ENCODE data around the gene CDC42EP2.
"Not testable (repeated sequence)": the region's sequence is repeated elsewhere in the genome, so short reads cannot be mapped to it uniquely, and the experiment has no call there.

Gene CDC42EP2

DNA sequence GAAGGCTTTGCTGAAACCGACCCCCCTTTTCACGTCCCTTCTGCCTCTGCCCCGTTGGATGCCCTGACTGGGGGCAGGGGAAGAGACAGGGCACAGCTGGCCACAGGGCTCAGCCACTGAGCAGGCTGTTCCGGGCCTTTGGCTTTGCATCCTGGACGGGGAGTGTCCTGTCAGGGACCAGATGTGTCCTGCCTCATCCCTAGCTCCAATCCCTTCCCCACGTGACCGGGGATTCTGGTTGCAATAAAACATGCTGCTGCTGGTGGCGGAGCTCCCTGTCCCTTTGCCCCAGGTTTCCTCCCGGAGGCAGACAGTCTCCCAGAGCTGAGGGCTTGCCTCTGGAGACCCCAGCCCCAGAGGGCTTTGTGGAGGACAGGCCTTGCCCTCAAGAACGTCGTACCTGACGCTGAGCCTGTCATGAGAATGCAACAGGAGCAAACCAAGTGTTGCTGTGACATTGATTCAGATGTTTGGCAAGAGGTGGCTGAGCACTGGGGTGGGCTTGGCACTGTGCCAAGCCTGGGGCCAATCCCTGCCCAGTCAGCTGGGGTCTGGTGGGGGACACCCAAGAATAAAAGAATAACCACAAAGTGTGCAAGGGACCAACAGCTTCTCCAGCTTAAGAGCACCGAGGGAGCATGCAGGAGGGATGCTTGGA, 7.3 kb downstream of the CDC42EP2 start:
- DNase-seq = no peak

DNA sequence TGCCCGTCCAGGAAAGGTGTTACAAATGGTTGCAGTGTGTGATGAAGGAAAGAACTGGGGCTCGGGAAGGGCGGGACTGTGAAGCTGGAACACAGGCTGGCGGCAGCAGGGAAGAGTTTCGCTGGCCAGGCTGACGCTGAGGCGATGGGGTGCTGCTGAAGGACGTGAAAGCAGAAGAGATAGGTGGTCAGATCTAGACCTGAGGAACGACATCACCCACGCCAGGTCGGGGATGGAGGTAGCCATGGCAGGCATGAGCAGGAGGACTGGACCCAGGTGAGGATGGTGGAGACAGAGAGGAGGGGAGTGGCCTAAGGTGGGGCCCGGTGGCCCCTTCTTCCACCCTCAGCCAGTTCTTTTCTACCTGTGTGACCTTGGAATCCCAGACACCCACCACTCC, 9.1 kb downstream of the CDC42EP2 start:
- no peak for DNase-seq

DNA sequence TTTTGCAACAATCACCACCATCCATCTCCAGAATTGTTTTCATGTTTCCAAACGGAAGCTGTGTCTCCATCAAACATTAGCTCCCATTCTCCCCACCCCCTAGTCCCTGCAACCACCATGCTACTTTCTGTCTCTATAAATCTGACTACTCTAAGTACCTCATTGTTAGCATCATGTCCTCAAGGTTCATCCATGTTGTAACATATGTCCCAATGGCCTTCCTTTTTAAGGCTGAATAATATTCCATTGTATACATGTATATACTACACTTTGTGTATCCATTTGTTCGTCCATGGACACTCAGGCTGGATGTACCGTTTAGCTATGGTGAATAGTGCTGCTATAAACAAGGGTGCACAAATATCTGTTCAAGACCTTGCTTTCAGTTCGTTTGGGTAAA, 10.8 kb downstream of the CDC42EP2 start:
- DNase-seq = no peak

DNA sequence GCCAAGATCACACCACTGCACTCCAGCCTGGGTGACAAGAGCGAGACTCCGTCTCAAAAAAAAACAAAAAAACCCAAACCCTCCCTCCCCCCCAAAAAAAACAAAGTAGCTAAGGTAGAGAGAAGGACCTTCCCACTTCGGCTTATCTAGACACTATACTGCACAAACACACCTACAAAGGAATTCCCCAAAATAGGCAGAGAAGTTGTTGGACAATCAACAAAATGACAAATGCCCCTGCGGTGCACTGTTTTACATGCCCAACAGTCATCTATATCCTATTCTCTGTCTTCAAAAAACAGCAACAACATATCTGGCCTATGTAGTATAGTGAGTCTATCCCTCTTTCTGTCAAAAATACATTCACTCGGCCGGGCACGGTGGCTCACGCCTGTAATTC, 12.4 kb downstream of the CDC42EP2 start:
- DNase-seq = no peak

DNA sequence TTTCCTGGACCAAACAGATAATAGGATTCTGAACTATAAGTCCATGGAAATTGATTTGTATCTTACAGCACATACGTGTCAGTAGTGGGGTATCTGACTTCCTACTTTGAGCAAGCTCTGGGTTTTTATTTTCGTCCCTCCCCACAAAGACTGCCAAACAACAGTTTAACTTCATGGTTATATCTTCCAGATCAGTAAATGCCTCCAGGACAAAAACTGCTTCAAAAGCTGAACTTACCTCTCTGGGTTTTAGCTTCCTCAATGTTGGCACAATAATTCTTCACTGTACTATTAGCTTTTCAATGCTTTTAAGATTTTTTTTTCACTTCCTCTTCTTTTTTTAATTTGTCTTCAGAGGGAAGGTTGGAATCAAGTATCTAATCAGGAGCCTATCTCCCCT, 14.8 kb downstream of the CDC42EP2 start:
- DNase-seq = no peak

DNA sequence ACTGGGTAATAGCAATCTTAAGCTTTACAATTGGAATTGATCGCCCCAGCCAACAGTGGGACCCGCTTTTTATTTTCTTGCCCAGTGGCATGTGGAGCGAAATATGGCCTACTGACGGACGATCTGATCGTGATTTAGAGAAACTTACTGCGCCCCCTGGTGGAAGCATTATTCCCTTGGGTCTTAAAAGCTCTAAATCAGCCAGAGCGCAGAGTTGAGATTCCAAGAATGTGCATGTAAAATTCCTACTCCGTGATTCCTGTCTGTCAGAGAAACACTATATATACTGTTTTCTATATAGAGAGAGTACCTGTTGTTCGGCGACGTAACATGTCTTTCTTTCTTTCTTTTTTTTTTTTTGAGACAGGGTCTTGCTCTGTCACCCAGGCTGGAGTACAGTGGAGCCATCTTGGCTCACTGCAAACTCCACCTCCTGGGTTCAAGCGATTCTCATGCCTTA, 15.3 kb downstream of the CDC42EP2 start:
- DNase-seq = peak; percentile 91

DNA sequence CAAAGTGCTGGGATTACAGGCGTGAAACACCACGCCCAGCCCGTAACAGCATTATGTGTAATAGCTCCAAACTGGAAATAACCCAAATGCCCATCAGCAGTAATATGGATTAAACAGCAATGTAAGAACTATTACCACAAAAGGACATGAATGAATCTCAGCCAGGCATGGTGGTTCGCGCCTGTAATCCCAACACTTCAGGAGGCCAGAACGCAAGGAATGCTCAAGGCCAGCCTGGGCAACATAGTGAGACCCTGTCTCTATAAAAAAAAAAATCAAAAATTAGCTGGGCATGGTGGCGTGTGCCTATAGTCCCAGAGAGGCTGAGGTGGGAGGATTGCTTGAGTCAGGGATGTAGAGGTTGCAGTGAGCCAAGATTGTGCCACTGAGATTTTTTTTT, 15.9 kb downstream of the CDC42EP2 start:
- DNase-seq = no peak

DNA sequence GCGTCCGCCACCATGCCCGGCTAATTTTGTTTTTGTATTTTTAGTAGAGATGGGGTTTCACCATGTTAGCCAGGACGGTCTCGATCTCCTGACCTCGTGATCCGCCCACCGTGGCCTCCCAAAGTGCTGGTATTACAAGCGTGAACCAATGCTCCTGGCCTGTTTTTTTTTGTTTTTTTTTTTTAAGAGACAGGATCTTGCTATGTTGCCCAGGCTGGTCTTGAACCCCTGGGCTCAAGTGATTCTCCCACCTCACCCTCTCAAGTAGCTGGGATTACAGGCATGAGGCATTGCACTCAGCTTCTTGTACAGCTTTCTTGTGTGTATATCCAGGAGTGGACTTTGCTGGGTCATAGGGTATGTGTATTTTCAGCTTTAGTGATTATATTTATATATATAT, 17.9 kb downstream of the CDC42EP2 start:
- DNase-seq = not testable (repeated sequence)

DNA sequence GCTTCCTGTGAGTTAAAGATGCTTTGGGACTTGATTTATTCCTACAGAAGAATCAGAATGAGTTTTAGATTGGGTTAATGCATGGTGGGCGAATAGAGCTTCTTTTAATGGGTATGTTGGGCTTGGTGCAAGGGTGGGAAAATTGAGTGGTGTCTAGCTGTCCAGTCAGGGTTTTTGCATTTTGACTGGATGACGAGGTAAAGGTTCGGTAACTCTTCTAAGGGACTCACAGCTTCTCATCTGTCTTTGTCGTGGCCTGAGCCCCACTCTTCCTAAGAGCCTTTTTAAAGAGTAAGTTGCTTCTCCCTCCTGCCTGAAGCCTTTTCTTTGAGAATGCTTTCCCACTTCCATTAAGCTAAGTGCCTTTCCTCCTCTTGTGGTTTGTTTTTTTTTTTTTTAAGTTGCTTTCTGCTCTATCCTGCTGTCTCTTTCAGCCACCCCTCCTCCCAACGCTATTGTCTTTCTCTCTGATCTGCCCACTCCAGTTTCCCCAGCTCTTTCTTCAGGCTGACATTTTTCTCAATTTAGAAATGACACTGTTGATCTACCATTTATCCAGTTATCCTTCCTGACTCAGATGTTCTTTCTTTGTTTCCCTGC, 20.1 kb downstream of the CDC42EP2 start:
- no peak for DNase-seq

DNA sequence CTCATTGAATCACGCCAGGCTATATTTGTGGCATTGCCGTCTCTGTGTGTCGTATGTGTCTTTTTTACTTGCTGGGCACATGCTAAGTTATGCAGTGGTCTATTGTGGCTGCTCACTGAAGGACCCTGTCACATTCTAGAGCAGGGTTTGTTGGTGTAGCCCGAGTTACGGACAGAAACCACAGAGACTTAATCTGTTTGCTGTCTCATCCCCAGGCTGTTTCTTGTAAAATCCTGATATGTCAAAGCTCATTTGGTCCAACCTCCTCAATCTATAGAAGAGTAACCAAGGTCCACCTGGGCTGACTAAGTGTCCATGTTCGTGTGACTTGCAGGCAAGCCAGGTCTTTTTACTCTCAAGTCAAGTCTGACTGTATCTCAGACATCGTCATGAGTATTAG, 24.0 kb downstream of the CDC42EP2 start:
- no peak for DNase-seq

DNA sequence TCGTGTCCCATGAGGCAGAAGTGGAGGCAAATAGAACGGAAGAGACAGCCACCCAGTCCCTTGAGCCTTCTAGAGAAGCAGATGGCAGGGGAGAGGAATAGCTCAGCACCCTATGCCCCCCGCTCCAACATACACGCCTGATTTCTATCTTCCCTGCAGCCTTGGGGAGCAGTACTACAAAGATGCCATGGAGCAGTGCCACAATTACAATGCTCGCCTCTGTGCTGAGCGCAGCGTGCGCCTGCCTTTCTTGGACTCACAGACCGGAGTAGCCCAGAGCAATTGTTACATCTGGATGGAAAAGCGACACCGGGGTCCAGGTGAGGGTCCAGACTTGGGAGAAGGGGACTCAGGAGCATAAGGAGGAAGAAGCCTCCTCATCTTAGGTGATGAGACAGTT, 25.6 kb downstream of the CDC42EP2 start:
- no peak for DNase-seq

DNA sequence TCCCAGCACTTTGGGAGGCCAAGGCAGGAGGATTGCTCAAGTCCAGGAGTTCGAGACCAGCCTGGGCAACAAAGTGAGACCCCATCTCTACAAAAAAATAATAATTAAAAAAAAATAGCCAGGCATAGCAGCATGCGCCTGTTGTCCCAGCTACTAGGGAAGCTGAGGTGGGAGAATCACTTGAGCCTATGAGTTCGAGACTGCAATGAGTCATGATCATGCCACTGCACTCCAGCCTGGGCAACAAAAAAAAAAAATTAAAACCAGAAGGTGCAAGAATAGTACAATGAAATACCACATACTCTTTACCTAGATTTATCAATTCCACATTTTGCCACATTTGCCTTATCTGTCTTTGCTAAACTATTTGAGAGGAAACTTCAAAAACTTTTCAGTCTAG, 27.2 kb downstream of the CDC42EP2 start:
- no peak for DNase-seq

DNA sequence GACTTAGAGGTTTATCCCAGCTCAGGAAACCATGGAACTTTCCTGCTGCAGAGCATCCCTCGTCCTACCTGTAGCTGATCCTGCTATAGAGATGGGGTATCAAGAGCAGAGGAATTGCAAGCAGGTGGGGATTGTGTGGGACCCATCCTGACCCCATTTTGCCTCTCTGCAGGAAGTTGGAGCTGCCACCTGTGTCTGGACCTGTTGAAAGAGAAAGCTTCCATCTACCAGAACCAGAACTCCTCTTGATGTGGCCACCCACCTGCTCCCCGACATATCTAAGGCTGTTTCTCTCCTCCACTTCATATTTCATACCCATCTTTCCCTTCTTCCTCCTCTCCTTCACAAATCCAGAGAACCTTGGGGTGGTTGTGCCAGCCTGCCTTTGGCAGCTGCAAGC, 36.8 kb downstream of the CDC42EP2 start:
- DNase-seq = no peak

DNA sequence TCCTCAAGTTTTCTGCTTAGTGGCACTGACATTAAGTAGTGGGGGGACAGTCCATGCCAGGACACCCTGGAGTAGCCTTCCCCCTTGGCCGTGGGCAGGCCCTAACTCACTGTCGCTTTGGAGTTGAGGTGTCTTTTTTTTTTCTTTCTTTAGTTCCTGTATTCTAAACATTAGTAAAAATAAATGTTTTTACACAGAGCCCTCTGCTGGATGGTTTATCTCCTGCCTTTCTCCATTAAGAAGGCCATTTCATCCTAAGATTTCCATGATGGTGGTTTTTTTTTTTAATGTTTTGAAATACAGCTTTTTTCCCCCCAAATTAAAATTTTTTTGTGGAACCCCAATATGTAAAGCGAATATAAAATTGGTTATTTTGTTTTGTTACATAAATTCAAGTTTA, 38.1 kb downstream of the CDC42EP2 start:
- DNase-seq = peak; percentile 9

DNA sequence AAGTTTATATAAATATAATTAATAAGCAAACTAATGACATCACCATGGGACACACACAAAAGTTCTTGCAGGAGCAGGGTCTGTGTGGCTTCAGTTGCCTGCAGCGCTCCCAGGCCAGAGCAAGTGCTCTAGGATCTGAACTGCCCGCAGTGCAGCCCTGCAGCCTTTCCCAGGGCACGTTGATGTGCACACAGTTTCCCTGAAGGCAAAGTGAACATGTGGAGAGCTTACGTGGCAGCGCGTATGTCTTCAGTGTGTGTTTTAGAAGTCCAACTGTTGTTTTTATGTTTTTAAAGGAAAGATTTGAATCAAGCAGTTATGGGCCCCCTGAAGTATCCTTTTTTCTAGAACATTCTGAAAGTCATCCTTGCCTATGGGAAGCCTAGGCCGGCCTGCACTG, 38.7 kb downstream of the CDC42EP2 start:
- no peak for DNase-seq

DNA sequence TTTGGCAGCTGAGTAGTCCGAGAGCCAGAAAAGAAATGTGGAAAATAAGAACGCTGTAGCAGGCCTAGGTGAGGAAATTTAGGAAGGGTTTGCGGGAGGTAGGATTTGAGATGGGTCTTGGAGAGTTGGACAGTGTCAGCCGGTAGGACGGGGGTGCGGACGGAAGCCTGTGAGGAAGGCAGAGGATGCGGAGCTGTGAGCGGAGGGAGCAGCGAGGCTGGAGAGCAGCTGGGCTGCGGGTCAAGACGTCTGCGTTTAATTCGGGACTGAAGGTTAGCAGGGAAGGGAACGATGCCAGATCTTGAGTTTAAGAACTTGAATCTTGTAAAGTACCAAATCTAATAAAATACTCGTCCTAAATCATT, 39.2 kb downstream of the CDC42EP2 start:
- no peak for DNase-seq

DNA sequence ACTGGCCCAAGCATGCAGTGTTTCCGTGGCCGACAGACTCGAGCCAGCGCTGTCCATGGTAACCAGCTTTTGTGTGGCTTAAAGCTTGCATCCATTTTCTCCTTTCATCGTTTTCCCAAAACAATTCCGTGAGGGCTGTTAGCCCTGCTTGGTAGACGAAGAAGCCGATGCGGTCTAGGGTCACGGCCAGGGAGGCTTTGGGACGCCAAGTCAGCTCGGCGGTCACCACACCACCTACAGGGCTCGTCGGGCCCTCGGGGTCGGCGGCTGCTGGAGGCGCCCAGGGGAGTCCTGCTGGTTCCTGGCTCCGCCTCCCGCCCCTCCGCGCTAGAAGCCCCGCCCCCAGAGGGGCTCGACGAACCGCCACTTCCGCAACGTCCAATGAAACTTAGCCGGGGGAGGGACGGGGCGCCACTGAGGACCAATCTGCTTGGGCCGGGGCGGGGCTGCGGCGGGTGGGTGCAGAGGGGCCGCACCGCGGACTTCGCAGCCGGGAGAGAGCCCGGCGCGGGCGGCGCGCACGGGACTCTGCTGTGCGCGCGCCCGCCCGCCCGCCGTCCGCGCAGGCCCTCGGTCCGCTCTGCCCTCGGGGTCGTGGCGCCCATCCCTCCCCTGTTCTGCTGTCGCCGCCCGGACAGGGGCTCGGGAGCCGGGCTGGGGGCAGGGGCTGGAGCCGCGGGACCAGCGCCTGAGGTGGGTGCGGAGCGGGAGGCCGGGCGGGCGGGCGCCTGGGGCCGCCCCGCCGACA, 39.8 kb downstream of the CDC42EP2 start, which contains the start of gene TIGD3:
Gene TIGD3 (plus strand): TSS at position 487 of the 748 bp plus-strand sequence. CDS start 1,058 bp downstream, outside the sequence.
- DNase-seq = peak; percentile 93

DNA sequence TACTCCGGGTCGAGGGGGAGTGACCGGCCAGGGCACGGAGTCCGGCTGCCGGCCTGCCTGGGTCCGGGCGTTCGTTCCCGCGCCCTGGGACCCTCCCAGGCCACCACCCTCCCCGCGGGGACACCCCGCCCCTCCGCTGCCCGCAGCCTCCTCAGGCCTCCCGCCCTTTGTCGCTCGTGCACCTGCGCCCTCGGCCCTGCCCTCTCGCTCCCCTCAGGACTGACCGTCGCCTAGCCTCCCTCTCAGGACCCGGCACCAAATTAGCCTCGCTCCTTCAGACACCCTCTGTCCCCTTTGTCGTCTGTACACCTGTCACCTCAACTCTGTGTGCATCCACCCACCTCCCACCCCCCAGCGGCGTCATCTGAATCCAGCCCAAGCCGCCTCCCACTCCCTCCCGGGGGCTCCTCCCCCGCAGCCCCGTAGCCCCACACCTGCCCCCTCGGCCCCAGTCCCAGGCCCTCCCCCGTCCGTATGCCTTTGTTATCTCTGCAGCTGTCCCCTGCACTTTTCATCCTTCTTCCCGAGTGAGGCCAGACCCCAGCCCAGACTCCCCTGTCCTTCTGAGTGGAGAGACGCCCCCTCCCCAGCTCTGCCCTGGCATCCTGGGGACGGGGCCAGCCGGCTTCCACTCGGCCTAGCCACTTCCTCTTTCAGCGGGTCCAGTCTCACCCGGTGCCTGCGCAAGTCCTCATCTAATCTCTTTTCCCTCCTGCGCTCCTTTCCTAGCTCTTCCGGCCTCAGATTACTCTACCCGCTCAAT, 40.5 kb downstream of the CDC42EP2 start:
- DNase-seq = no peak

DNA sequence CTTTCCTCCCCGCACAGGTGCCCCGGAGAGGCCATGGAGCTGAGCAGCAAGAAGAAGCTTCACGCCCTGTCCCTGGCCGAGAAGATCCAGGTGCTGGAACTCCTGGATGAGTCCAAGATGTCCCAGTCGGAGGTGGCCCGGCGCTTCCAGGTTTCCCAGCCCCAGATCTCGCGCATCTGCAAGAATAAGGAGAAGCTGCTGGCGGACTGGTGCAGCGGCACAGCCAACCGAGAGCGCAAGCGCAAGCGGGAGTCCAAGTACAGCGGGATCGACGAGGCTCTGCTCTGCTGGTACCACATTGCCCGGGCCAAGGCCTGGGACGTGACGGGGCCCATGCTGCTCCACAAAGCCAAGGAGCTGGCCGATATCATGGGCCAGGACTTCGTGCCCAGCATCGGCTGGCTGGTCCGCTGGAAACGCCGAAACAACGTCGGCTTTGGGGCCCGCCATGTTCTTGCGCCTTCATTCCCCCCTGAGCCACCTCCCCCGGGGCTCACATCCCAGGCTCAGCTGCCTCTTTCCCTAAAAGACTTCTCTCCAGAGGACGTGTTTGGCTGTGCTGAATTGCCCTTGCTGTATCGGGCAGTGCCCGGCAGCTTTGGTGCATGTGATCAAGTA, 41.2 kb downstream of the CDC42EP2 start:
- peak; percentile 22 for DNase-seq

DNA sequence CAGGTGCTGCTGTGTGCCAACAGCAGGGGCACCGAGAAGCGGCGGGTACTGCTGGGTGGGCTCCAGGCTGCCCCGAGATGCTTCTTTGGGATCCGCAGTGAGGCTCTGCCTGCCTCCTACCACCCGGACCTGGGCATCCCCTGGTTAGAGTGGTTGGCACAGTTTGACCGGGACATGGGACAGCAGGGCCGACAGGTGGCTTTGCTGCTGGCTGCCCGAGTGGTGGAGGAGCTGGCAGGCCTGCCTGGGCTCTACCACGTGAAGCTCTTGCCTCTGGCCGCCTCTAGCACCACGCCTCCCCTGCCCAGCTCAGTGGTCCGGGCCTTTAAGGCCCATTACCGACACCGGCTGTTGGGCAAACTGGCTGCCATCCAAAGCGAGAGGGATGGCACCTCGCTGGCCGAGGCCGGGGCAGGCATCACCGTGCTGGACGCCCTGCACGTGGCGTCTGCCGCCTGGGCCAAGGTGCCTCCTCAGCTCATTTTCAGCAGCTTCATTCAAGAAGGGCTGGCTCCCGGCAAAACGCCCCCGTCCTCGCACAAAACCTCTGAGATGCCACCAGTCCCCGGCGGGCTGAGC, 41.8 kb downstream of the CDC42EP2 start:
- no peak for DNase-seq

DNA sequence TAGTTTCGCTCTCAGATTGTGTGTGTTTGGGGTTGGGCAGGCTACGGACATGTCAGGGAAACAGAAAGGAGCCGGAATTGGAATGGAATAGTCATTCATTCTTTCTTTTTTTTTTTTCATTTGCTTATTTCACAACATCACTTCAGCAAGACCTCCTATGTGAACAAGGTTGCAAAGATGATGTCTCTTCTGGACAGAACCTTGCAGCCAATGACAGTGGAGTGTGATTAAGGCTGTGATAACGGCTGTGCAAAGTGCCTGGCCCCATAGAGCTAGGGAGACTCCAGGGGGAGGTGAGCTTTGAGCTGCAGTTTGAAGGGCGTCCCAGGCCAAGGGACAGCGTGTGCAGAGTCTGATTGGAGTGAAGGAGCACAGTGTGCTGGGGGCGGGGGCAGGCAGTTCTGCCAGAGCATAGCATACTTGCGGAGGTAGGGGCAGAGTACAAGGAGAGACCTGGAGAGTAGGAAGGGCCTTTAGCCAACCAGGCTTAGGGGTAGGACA, 43.2 kb downstream of the CDC42EP2 start:
- DNase-seq = no peak

DNA sequence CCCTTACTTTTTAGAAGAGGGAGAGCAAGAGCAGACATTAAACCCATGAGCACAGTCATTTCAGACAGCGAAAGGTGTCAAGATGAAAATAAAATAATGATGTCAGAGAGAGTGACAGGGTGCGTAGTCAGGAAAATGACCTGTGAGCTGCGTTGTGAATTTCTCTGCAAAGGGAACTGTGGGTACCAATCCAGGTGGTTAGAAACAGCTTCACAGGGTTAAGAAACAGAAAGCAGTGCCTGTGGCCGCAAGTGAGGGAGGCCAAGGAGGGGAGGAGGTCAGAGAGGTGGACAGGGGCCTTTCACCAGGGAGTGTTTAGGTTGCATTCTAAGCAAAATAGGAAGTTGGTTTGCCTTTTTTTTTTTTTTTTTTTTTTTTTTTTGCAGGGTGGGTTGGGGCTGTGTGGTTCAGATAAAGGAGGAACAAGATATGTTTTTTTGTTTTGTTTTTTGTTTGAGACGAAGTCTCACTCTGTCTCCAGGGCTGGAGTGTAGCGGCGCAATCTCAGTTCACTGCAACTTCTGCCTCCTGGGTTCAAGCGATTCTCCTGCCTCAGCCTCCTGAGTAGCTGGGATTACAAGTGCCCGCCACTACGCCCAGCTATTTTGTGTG, 47.8 kb downstream of the CDC42EP2 start:
- DNase-seq = no peak
